H9 (cell line): ENCODE measurements around the gene TMEM31. TPM values are rescaled to one million over a fixed set of nuclear protein-coding genes. Genes with fewer than 3 reads are reported as not detected.

Experiments used
- DNase-seq: peaks from one replicate; pipeline ENCODE4 v3.0.0-alpha.2; 2017
- H2AFZ ChIP-seq: one replicate; pipeline ENCODE4 v1.6.1; 2013; ENCODE audit warnings: mild to moderate bottlenecking, low read length, control low read depth, moderate library complexity
- H2AK5ac ChIP-seq: 2 replicates; pipeline ENCODE4 v1.6.1; 2013; ENCODE audit warnings: low read length, control low read depth, mixed read lengths; ENCODE audit not compliant: insufficient read length
- H2BK120ac ChIP-seq: one replicate; pipeline ENCODE4 v1.6.1; 2013; ENCODE audit warnings: low read depth, mild to moderate bottlenecking, low read length, control low read depth, inconsistent platforms; ENCODE audit not compliant: poor library complexity, severe bottlenecking
- H2BK12ac ChIP-seq: 2 replicates; pipeline ENCODE4 v1.6.1; 2013; ENCODE audit warnings: low read length, control low read depth, mixed read lengths, low read depth; ENCODE audit not compliant: insufficient read length
- H2BK15ac ChIP-seq: 2 replicates; pipeline ENCODE4 v1.6.1; 2013; ENCODE audit warnings: low read depth, low read length, control low read depth
- H2BK20ac ChIP-seq: one replicate; pipeline ENCODE4 v1.6.1; 2013; ENCODE audit warnings: low read depth, mild to moderate bottlenecking, low read length, control low read depth, inconsistent platforms; ENCODE audit not compliant: poor library complexity, severe bottlenecking
- H2BK5ac ChIP-seq: 2 replicates; pipeline ENCODE4 v1.6.1; 2013; ENCODE audit warnings: low read length, control low read depth, mixed read lengths; ENCODE audit not compliant: insufficient read length
- H3K14ac ChIP-seq: 2 replicates; pipeline ENCODE4 v1.6.1; 2013; ENCODE audit warnings: low read length, control low read depth; ENCODE audit not compliant: insufficient read depth
- H3K18ac ChIP-seq: 2 replicates; pipeline ENCODE4 v1.6.1; 2013; ENCODE audit warnings: low read depth, mild to moderate bottlenecking, mixed read lengths, low read length, control low read depth; ENCODE audit not compliant: insufficient read length
- H3K23ac ChIP-seq: 2 replicates; pipeline ENCODE4 v1.6.1; 2013; ENCODE audit warnings: low read length, control low read depth, mixed read lengths, low read depth; ENCODE audit not compliant: insufficient read length
- H3K23me2 ChIP-seq: 2 replicates; pipeline ENCODE4 v1.6.1; 2013; ENCODE audit warnings: low read depth, mild to moderate bottlenecking, mixed read lengths, low read length, control low read depth; ENCODE audit not compliant: insufficient read length, poor library complexity, severe bottlenecking
- H3K27ac ChIP-seq: 2 replicates; pipeline ENCODE4 v1.5.1; 2013; ENCODE audit warnings: low read length, control low read depth, mixed read lengths, low read depth; ENCODE audit not compliant: insufficient read length
- H3K27me3 ChIP-seq: 2 replicates; pipeline ENCODE4 v1.6.1; 2013; ENCODE audit warnings: low read length, control low read depth, inconsistent platforms; ENCODE audit not compliant: insufficient read depth
- H3K4ac ChIP-seq: 2 replicates; pipeline ENCODE4 v1.6.1; 2013; ENCODE audit warnings: low read depth, mild to moderate bottlenecking, control low read depth, inconsistent platforms, low read length, moderate library complexity
- H3K4me1 ChIP-seq: 2 replicates; pipeline ENCODE4 v1.6.1; 2013; ENCODE audit warnings: low read length, control low read depth, inconsistent platforms; ENCODE audit not compliant: insufficient read depth
- H3K4me2 ChIP-seq: 2 replicates; pipeline ENCODE4 v1.6.1; 2013; ENCODE audit warnings: low read length, control low read depth, mixed read lengths; ENCODE audit not compliant: insufficient read length, insufficient read depth
- H3K56ac ChIP-seq: 2 replicates; pipeline ENCODE4 v1.6.1; 2013; ENCODE audit warnings: low read depth, mild to moderate bottlenecking, mixed read lengths, low read length, control low read depth; ENCODE audit not compliant: insufficient read length
- H3K79me1 ChIP-seq: 2 replicates; pipeline ENCODE4 v1.6.1; 2013; ENCODE audit warnings: low read depth, mild to moderate bottlenecking, moderate library complexity, low read length, control low read depth, inconsistent platforms; ENCODE audit not compliant: insufficient read depth, poor library complexity, severe bottlenecking
- H3K79me2 ChIP-seq: 2 replicates; pipeline ENCODE4 v1.6.1; 2013; ENCODE audit warnings: low read length, control low read depth, inconsistent platforms; ENCODE audit not compliant: insufficient read depth
- H3K9ac ChIP-seq: 2 replicates; pipeline ENCODE4 v1.6.1; 2013; ENCODE audit warnings: low read length, control low read depth, mixed read lengths; ENCODE audit not compliant: insufficient read length; ENCODE audit errors: extremely low read depth
- H3K9me3 ChIP-seq: one replicate; pipeline ENCODE4 v1.6.1; 2013; ENCODE audit warnings: low read depth, low read length, inconsistent platforms; ENCODE audit not compliant: control insufficient read depth
- H3T11ph ChIP-seq: one replicate; pipeline ENCODE4 v1.6.1; 2013; ENCODE audit warnings: mild to moderate bottlenecking, low read length, control low read depth, inconsistent platforms
- H4K20me1 ChIP-seq: one replicate; pipeline ENCODE4 v1.6.1; 2013; ENCODE audit not compliant: control insufficient read depth, insufficient read length, insufficient read depth
- H4K5ac ChIP-seq: 2 replicates; pipeline ENCODE4 v1.6.1; 2013; ENCODE audit warnings: low read depth, mild to moderate bottlenecking, mixed read lengths, low read length, control low read depth; ENCODE audit not compliant: insufficient read length
- H4K8ac ChIP-seq: replicated peaks from 2 replicates; pipeline ENCODE4 v1.6.1; 2013; ENCODE audit warnings: low read length, control low read depth, mixed read lengths, low read depth; ENCODE audit not compliant: insufficient read length
- H4K91ac ChIP-seq: 2 replicates; pipeline ENCODE4 v1.6.1; 2013; ENCODE audit warnings: low read depth, mild to moderate bottlenecking, moderate library complexity, mixed read lengths, low read length, control low read depth; ENCODE audit not compliant: insufficient read length
- H3K27ac Mint-ChIP-seq, 3 experiments: 2 replicates in 2 of 3; 3 replicates in 1 of 3; pipeline ENCODE4 v1.8.0; 2020 to 2021; ENCODE audit warnings: mixed read lengths in 3 of 3, mild to moderate bottlenecking in 1 of 3, moderate library complexity in 1 of 3
- H3K27me3 Mint-ChIP-seq: 2 replicates; pipeline ENCODE4 v1.8.0; 2021; ENCODE audit warnings: low read depth, mild to moderate bottlenecking, moderate library complexity, mixed read lengths
- H3K36me3 Mint-ChIP-seq, 3 experiments: 2 replicates in 2 of 3; 3 replicates in 1 of 3; pipeline ENCODE4 v1.8.0; 2020 to 2021; ENCODE audit warnings: low read depth in 3 of 3, mixed read lengths in 3 of 3; ENCODE audit not compliant: insufficient read depth in 1 of 3
- H3K4me1 Mint-ChIP-seq, 2 experiments: 2 replicates each; pipeline ENCODE4 v1.8.0; 2020; ENCODE audit warnings: mixed read lengths in 2 of 2
- H3K4me3 Mint-ChIP-seq, 2 experiments: 2 replicates in 1 of 2; 3 replicates in 1 of 2; pipeline ENCODE4 v1.8.0; 2020 to 2021; ENCODE audit warnings: mild to moderate bottlenecking in 2 of 2, mixed read lengths in 2 of 2, moderate library complexity in 1 of 2
- H3K9me3 Mint-ChIP-seq, 2 experiments: 2 replicates in 1 of 2; 3 replicates in 1 of 2; pipeline ENCODE4 v1.8.0; 2020; ENCODE audit warnings: mild to moderate bottlenecking in 2 of 2, mixed read lengths in 2 of 2, moderate library complexity in 1 of 2
- CTCF ChIP-seq: fragments of 200-600 bp; sonication (generic); conservative IDR thresholded peaks from 3 replicates; pipeline ENCODE4 v1.8.0; 2021; ENCODE audit warnings: antibody characterized with exemption, mild to moderate bottlenecking
- total RNA-seq: library from RNA; stranded (reverse); gene quantifications from 2 replicates; pipeline ENCODE4 v1.2.1, GENCODE V29; 2021

The TMEM31 gene
- total RNA-seq, 1 experiment from 2014 or later, result 0.55 TPM

GRCh38 chrX:103737696-103738095 lies 27.0 kb downstream of the TMEM31 start:
- no peak overlapping the region for H3T11ph ChIP-seq
- no peak overlapping the region for H2BK5ac ChIP-seq
- no peak overlapping the region for H3K23ac ChIP-seq
- H3K23me2 ChIP-seq, result no peaks in the 10 kb centered on the region
- H3K18ac ChIP-seq, result no peak overlapping the region
- no peaks in the 10 kb centered on the region for H3K79me1 ChIP-seq
- TF ChIP-seq CTCF, result no peak
- H3K79me2 ChIP-seq, result peaks cover under 1% of the 10 kb centered on the region; the same call in 1 of the 2 replicates
- no peak for DNase-seq
- H3K4me1 ChIP-seq, result peaks cover 4% of the 10 kb centered on the region; the same call in 1 of the 2 replicates
- no peak overlapping the region for H3K14ac ChIP-seq
- no peak overlapping the region for H3K4ac ChIP-seq
- H3K27me3 ChIP-seq, result no peaks in the 10 kb centered on the region
- no peak overlapping the region for H2BK12ac ChIP-seq
- H3K9me3 ChIP-seq, result no peaks in the 10 kb centered on the region
- no peak overlapping the region for H3K4me3 Mint-ChIP-seq
- H3K27ac Mint-ChIP-seq, result no peak overlapping the region
- peaks cover 0 to 45% of the 10 kb centered on the region in 2 experiments; a peak in 2 of 5 replicates for H3K9me3 Mint-ChIP-seq
- no peak overlapping the region for H2AFZ ChIP-seq
- peaks cover 34 to 39% of the 10 kb centered on the region in 2 experiments for H3K4me1 Mint-ChIP-seq
- no peaks in the 10 kb centered on the region for H4K20me1 ChIP-seq
- H3K4me2 ChIP-seq, result no peak overlapping the region
- H3K36me3 Mint-ChIP-seq, result no peaks in the 10 kb centered on the region; a peak in 1 of 7 replicates
- H4K5ac ChIP-seq, result no peak overlapping the region
- no peak overlapping the region for H3K56ac ChIP-seq
- H2AK5ac ChIP-seq, result no peak overlapping the region
- H4K8ac ChIP-seq, result no peak overlapping the region
- H3K9ac ChIP-seq, result no peak overlapping the region
- H2BK120ac ChIP-seq, result no peak overlapping the region
- no peak overlapping the region for H2BK20ac ChIP-seq
- H2BK15ac ChIP-seq, result no peak overlapping the region
- no peaks in the 10 kb centered on the region; the same call in 1 of the 2 replicates for H3K27me3 Mint-ChIP-seq
- H3K27ac ChIP-seq, result no peak overlapping the region
- H4K91ac ChIP-seq, result no peak overlapping the region
